HL-60/S4 treated with retinoic acid at 250 ng/mL for 4 days and 3 days (cell line): ENCODE results near the gene HEY2.

Source experiments
- in situ Hi-C: fragments of 300-500 bp; cut with MboI; formaldehyde crosslinking; loops from 2 replicates; pipeline ENCODE4 v1.7.0; 2022; ENCODE audit warnings: low sequenced_read_pairs

Gene HEY2

DNA sequence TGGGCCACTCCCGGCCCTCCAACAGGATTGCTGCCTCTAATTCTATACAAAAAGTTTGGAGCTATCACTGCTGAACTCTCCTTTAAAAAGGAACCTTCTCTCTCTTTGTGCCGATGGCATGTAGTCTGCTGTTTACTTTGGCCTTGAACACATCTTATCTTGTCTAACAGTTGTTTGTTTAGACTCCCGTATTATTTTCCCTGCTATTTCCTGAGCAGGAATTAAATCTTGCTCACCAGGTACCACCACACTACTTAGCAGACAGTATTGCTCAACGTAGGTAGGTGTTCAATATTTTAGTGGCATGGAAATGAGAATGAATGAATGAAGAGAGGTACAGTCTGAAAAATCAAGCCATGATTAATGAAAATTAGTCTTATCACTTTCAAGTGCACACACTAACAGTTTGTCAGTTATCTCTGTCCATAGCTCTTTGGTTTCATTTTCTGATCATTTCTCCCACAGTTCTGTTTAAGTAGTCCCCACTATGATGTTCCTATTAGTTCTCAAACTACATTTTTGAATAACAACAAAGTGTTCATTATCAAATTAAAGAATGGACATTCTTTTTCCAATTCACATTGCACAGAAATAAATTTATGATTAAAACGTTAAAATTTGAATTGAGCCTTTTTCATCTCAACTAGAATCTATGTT, 6.8 kb upstream of the HEY2 start:
- in situ Hi-C loops: no loop called here

GRCh38 chr6:125743604-125744003, 5.8 kb upstream of the HEY2 start:
- in situ Hi-C loops: no loop called here

GRCh38 chr6:125745281-125746018, 4.0 kb upstream of the HEY2 start:
- in situ Hi-C loops: no loop called here

DNA sequence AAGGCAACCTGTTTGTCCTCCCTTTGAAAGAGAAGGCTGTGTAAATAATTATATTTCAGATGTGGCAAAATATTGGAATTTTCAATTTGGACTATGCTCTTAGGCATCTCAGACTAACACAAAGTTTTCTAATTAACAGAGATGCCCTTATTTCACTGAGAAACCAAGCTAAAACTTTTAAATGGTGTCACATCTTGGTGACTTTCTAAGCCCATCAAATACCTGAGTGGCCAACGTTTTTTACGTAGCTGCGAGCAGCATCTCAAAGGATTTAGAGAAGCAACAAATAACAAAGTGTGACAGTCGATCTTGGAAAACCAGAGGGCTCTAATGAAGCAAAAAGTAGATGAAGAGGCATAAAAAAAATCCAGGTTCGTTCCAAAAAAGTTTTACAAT, 3.4 kb upstream of the HEY2 start:
- in situ Hi-C loops: no loop called here

- in situ Hi-C loops: no loop called here
Measured at GRCh38 chr6:125746731-125747588, 2.5 kb upstream of the HEY2 start.

DNA sequence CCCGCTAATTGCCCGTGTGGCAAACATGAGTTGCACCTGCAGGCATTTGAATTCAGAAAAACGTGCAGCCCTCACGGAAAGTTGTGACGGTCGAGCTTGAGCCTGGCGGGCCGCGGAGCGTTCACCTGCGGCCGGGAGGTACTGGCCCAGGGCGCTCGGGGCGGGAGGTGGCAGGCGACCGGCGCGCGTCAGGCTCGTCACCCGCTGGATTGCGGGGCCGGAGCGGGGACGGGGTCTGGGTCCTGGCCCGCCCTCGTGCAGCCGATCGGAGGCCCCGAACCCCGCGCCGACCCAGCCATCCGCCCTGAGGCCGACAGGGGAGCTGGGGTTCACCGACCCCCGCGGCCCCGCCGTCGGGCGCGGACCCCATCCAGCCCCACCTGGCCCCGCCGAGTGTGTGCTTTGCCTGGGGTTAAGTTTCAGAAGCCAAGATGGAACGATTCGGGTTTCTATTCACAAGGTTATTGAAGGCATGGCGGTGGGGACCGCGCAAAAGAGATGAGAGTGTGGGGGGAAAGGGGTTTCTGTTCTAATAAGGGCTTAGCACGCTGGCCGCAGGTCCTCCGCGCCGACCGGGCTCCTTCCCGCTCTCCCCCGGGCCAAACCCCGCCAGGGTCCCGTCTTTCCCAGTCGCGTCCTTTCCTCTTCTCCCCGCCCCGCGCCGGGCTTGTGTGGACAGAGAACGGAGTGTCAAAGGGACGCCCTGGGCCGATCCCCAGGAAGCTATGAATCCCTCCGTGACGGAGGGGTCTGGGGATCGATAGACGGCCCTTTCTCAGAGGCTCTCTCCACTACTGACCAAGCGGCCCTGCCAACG, 1.6 kb upstream of the HEY2 start:
- in situ Hi-C loops: no loop called here

DNA sequence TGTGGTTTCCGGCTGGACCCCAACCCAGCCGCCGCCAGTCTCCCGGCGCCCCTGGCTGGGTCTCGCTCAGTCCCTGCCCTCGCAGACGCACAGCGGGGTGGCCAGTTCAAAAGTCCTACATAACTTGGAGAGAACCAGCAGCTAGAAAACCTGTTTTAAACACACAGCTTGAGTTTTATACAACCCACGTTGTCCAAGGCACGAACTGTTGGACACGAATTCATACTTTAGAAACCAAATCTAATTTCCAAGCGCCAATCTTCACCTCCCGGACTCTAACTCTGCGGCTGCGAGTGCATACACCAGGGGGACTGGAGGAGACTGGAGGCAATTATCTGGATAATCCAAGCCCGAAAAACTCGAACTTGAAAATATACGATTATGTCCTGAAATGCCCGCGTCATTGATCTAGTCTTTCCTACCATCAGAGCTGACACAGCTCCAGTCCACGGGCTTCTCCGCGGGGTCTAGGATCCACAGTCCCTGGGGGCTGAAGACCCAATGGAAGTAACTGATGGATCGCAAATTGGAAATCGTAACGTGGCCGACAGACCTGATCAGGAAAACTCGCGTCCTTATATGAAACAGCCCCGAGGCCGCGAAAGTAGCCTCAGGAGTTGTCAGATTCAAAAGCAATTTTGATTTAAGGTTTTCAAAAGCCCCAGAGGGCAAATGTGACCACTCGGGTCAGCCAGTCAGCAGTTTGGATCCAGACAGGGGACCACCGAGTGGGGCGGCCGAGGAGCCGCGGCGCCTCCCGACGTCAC, 843 bp upstream of the HEY2 start:
- in situ Hi-C loops: no loop called here

DNA sequence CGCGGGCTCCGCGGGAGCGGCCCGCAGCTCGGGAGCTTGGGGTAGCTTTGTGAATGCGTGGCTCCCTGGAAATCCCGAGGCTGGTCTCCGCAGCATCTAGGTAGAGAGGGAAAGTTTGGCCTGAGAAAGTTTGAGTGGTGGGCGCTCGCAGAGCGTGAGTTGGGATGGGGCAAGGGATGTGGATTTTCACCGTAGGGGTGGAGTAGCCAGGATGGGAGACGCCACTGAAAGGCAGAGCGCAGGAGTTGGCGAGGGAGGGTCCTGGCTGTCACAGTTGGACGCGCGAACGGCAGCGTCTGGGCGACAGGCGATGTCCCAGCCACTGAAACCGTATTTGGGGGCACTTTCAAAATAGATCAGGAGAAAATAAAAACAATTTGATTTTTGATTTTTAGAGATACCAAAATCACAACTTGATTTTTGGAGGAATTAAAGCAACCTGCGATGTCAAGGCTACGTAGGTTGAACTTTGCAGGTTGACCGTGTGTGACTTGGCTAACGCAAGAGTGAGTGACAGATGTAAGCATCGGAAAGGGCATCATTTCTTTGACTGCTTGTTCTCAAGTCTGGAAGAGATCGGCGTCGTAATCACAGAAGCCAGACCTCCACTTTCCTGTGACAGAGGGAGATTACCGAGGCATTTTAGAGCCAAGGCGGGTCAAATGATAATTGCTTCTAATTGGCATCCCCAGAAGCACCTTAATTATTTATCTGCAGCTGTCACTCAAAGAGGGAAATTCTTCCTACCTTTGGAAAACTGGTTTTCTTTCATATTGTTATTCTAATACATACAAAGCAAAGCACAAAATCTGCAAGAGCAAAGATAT, 646 bp downstream of the HEY2 start:
- in situ Hi-C loops: no loop called here

DNA sequence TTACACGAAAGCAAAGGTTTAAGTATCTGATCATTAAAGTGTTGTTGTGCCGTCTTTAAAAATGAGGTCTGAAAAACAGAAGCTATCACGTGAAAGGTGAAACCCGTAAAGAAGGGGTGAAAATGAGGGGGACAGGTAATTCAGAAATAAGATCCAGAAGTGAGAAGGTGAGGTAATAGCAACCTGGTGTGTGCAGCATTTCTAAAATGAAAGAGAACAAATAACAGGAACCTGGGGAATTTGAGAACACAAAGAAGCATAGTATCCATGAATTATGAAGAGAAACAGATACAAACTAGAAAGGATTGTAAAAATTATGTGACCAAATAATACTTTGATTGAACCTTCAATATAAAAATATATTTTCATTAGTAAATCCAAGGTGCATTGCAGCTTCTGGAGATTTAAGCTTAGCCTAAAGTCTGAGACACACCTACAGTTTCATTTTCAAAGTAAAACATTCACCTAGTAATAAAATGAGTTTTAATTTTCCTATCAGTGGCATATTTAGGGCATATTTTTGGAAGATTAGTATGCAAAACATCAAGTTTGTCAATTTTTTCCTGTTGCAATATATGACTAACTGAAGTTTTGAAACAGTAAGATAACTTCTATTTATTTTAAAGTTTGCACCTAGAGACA, 1.4 kb downstream of the HEY2 start:
- in situ Hi-C loops: no loop called here

DNA sequence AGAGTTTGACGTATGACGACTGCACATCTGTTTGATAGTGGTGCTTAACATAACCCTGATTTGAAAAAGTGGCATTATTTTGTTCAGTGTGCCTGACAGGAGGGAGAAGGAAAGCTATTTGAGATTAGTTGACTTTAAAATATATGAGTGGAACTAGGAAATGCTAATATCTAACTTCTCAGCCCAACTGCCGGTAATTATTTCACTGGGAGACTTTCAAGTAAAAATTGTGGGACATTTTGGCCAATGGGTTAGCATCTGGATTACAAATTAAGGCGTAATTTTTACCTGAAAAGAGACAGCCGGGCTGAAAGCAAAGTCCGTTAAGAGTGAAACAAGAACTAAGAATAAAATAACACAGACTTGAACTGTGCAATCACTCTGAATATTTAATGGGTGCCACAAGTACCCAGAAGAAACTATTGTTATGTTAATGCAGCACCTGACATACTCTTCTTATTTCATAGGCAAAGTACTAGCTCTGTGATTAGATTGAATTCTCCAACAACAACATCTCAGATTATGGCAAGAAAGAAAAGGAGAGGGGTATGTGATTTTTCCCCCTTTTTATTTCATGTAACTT, 2.0 kb downstream of the HEY2 start:
- in situ Hi-C loops: no loop called here

GRCh38 chr6:125752773-125753172, 3.3 kb downstream of the HEY2 start:
- in situ Hi-C loops: no loop called here

DNA sequence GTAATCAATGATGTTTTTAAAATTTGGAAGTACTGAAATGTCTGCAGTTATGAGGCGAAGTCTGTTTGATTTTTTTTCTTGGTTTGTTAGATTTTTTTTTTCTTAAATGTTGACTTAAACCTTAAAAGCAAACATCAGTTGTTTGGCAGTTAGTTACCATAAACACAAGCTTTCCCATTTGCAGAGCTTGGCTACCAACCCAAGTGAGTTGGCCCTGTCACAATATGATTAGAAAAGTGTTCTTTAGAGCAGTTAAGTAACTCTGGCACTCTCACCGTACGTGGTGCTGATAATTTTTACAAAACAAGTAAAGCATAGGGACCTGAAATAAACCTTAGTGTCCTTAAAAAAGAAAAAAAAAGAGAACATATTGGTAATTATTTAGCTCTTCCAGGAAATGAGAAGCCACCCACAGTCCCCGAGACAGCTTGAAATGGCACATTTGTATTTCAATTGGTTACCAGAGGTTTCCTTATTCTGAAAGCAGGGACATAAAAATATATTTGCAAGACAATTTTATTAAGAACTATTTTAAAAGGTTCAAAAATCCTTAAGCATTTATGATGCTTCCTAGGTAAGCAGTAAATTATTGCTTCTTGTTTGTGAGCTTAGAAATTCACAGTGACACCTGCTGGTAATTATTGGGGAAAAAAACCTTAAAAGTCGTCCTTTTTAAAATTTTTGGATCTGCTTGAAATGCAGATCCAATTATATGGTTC, 3.9 kb downstream of the HEY2 start:
- in situ Hi-C loops: no loop called here

GRCh38 chr6:125753937-125754259, 4.5 kb downstream of the HEY2 start:
- in situ Hi-C loops: no loop called here

DNA sequence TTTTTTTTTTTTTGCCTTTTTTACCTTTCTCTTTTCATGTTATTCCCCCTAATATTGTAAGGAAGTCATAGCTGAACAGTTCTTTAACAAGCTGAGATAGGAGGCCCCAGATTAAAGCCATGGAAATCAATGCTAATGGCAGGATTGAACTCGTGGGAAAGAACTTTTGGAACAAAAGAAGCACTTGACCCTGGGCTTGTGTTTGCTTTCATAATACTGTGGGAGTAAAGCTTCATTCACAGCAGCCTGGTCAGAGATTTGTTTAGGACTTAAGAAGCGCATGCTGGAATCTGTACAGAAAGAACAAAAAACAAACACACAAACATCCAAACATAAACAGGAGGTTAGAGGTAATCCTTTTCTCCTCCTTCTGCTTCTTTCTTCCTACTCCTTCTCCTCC, 5.1 kb downstream of the HEY2 start:
- in situ Hi-C loops: no loop called here

DNA sequence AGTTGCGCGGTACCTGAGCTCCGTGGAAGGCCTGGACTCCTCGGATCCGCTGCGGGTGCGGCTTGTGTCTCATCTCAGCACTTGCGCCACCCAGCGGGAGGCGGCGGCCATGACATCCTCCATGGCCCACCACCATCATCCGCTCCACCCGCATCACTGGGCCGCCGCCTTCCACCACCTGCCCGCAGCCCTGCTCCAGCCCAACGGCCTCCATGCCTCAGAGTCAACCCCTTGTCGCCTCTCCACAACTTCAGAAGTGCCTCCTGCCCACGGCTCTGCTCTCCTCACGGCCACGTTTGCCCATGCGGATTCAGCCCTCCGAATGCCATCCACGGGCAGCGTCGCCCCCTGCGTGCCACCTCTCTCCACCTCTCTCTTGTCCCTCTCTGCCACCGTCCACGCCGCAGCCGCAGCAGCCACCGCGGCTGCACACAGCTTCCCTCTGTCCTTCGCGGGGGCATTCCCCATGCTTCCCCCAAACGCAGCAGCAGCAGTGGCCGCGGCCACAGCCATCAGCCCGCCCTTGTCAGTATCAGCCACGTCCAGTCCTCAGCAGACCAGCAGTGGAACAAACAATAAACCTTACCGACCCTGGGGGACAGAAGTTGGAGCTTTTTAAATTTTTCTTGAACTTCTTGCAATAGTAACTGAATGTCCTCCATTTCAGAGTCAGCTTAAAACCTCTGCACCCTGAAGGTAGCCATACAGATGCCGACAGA, 9.9 kb downstream of the HEY2 start:
- in situ Hi-C loops: no loop called here

GRCh38 chr6:125759959-125760457, 10.6 kb downstream of the HEY2 start:
- in situ Hi-C loops: loop anchor here (10.0 kb wide), 1 partner anchor 445 kb away; no protein-coding TSS in a partner anchor

- in situ Hi-C loops: loop anchor here (10.0 kb wide), 1 partner anchor 449 kb away; no protein-coding TSS in a partner anchor
Measured at GRCh38 chr6:125764121-125764671, 14.8 kb downstream of the HEY2 start.
